Ectodermal cell (in vitro differentiated cells): ENCODE measurements around the gene ZNF608.

Experiments
- H3K27ac ChIP-seq: 2 replicates; pipeline ENCODE4 v1.7.0; 2013; ENCODE audit warnings: mild to moderate bottlenecking, low read depth, low read length; ENCODE audit not compliant: insufficient read depth, poor library complexity, severe bottlenecking
- H3K27me3 ChIP-seq: 2 replicates; pipeline ENCODE4 v1.7.0; 2013; ENCODE audit warnings: mild to moderate bottlenecking, low read length; ENCODE audit not compliant: insufficient read depth, control insufficient read depth, poor library complexity, severe bottlenecking
- H3K36me3 ChIP-seq: one replicate; pipeline ENCODE4 v1.7.0; 2013; ENCODE audit warnings: low read length; ENCODE audit not compliant: control insufficient read depth, insufficient read depth
- H3K4me1 ChIP-seq: one replicate; pipeline ENCODE4 v1.7.0; 2013; ENCODE audit warnings: low read length; ENCODE audit not compliant: control insufficient read depth, insufficient read depth
- H3K4me3 ChIP-seq: 2 replicates; pipeline ENCODE4 v1.7.0; 2013; ENCODE audit warnings: low read depth, low read length, control low read depth; ENCODE audit not compliant: insufficient read depth
- H3K9me3 ChIP-seq: 2 replicates; pipeline ENCODE4 v1.7.0; 2013; ENCODE audit warnings: mild to moderate bottlenecking, low read length, moderate library complexity; ENCODE audit not compliant: control insufficient read depth
- WGBS, 2 experiments: methylation state at CpG; one replicate each; pipeline ENCODE4 v1.1.7; 2013; ENCODE audit warnings: missing lambda C conversion rate in 2 of 2; 5-methylcytosine and 5-hydroxymethylcytosine counted together

Gene ZNF608

GRCh38 chr5:124704594-124705284 lies 41.7 kb downstream of the ZNF608 start:
- WGBS, 2 experiments, result 86 to 92% methylated on average over 5 to 6 of the region's 6 CpGs
- Histone ChIP-seq H3K36me3 (peaks cover 8% of the 10 kb centered on the region), H3K27ac (no peak overlapping the region), H3K27me3 (no peaks in the 10 kb centered on the region), H3K4me3 (no peak overlapping the region), H3K4me1 (peaks cover 80% of the 10 kb centered on the region), H3K9me3 (no peaks in the 10 kb centered on the region)

GRCh38 chr5:124703995-124704394 lies 42.4 kb downstream of the ZNF608 start:
- Histone ChIP-seq H3K9me3 (no peaks in the 10 kb centered on the region), H3K4me3 (no peak overlapping the region), H3K27ac (no peak overlapping the region), H3K27me3 (no peaks in the 10 kb centered on the region), H3K4me1 (peaks cover 79% of the 10 kb centered on the region), H3K36me3 (peaks cover 8% of the 10 kb centered on the region)
- WGBS, 2 experiments, result 91 to 93% methylated on average over 4 of the region's 4 CpGs

DNA sequence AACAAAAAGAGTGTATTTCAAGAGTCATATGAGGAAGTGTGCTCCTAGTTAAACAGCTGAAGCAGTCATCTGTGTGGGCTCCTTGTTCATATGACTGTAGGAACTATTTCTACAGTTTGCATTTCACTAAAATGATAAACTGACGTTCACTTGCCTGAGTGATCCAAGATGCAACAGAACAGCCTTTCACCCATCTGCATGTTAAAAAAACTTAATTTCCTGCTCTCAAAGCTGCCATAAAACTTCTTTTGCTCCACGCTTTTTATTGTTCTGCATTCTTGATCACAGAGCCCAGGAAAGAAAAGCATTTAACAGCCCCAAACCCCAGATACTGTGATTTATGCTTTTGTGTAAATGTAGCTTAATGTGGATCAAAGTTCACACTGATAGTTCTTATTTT lies 43.9 kb downstream of the ZNF608 start:
- Histone ChIP-seq H3K27ac (no peak overlapping the region), H3K27me3 (no peaks in the 10 kb centered on the region), H3K36me3 (peaks cover 8% of the 10 kb centered on the region), H3K4me1 (peaks cover 80% of the 10 kb centered on the region), H3K9me3 (no peaks in the 10 kb centered on the region), H3K4me3 (no peak overlapping the region)
- WGBS, 2 experiments, result 77% methylated on average over 2 of the region's 2 CpGs

DNA sequence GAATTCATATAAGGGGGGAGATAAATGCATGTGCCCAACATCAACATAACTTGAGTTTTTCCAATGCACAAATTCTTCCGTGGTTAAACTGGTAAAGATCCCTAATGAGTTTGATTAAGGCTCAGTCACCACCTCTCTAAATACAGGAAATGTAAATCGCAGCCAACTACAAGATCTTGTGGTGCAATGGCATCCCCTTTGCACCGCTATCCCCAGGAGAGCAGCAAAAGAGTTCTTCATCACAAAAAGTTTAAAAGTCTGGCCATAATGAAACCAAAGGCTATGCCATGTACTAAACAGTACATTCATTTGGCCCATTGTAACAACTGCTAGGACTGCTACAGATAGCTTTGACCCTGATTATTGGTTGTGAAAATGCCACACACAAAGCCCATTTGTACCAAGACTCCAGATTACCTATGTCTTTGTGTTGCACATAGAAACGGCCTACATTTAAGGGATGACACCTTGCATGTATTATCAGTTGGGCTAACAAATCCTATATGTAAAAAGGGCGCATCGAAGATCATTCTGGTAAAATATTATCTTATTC lies 44.5 kb downstream of the ZNF608 start:
- H3K27me3 ChIP-seq, result no peaks in the 10 kb centered on the region
- H3K36me3 ChIP-seq, result peaks cover 8% of the 10 kb centered on the region
- no peak overlapping the region for H3K27ac ChIP-seq
- 74 to 76% methylated on average over 6 of the region's 6 CpGs for WGBS, 2 experiments
- H3K4me3 ChIP-seq, result no peak overlapping the region
- H3K9me3 ChIP-seq, result no peaks in the 10 kb centered on the region
- H3K4me1 ChIP-seq, result peaks cover 80% of the 10 kb centered on the region

DNA sequence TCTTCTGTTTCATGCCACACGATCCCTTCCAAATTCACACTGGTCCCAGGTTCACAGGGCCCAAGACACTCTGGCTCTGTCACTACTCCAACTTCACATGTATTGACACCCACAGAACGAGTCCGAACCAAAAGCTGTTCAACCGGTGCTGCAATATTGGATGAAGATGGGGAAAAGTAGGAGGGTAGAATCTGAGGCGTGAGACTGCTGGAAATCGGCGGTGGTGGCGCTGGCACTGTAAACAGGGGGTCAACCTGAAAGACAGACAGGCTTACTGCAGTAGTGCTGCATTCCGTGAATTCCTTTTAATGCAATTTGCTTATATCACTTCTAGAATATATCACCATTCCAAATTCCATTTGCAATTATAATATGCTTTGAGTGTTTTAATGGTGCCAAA lies 45.4 kb downstream of the ZNF608 start:
- no peak overlapping the region for H3K4me3 ChIP-seq
- no peaks in the 10 kb centered on the region for H3K27me3 ChIP-seq
- 72 to 76% methylated on average over 9 of the region's 9 CpGs for WGBS, 2 experiments
- H3K4me1 ChIP-seq, result peaks cover 75% of the 10 kb centered on the region
- H3K9me3 ChIP-seq, result no peaks in the 10 kb centered on the region
- H3K36me3 ChIP-seq, result peaks cover 8% of the 10 kb centered on the region
- H3K27ac ChIP-seq, result no peak overlapping the region

DNA sequence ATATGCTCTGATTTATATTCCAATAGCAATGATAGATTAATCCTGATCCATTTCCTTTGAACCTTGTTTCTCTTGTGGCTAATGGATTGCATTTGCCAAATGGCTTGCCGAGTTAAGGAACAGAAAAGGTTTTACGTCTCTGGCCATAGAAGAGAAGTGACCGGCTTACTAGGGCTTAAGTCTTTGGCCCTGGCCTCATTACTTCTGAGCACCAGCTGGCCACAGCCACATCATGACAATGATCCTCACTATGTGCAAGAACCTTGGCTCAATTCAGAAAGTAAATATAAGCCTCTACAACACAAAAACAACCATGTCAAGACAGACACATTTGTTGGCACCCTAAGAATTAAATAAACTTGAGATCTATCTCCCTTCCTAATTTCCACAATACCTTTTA lies 46.1 kb downstream of the ZNF608 start:
- H3K27ac ChIP-seq, result no peak overlapping the region
- H3K4me3 ChIP-seq, result no peak overlapping the region
- H3K36me3 ChIP-seq, result peaks cover 8% of the 10 kb centered on the region
- no peaks in the 10 kb centered on the region for H3K9me3 ChIP-seq
- no peaks in the 10 kb centered on the region for H3K27me3 ChIP-seq
- peaks cover 69% of the 10 kb centered on the region for H3K4me1 ChIP-seq
- WGBS, 2 experiments, result 90 to 93% methylated on average over 3 of the region's 3 CpGs

- peaks cover 59% of the 10 kb centered on the region for H3K4me1 ChIP-seq
- no peak overlapping the region for H3K4me3 ChIP-seq
- peak overlapping the region; percentile 71 for H3K27ac ChIP-seq
- H3K27me3 ChIP-seq, result no peaks in the 10 kb centered on the region
- H3K36me3 ChIP-seq, result peaks cover 11% of the 10 kb centered on the region
- H3K9me3 ChIP-seq, result no peaks in the 10 kb centered on the region
- WGBS, 2 experiments, result 92 to 100% methylated on average over 1 of the region's 1 CpG
Measured at GRCh38 chr5:124698770-124699169, 47.7 kb downstream of the ZNF608 start.

- H3K4me3 ChIP-seq, result no peak overlapping the region
- peaks cover 53% of the 10 kb centered on the region for H3K4me1 ChIP-seq
- H3K36me3 ChIP-seq, result peaks cover 11% of the 10 kb centered on the region
- no peaks in the 10 kb centered on the region for H3K9me3 ChIP-seq
- H3K27me3 ChIP-seq, result no peaks in the 10 kb centered on the region
- peak overlapping the region; percentile 71 for H3K27ac ChIP-seq
- WGBS, 2 experiments, result 68 to 71% methylated on average over 4 of the region's 4 CpGs
Measured at GRCh38 chr5:124697933-124698591, 48.4 kb downstream of the ZNF608 start.

- WGBS, 2 experiments, result 76 to 84% methylated on average over 1 of the region's 1 CpG
- Histone ChIP-seq H3K4me3 (no peak overlapping the region), H3K4me1 (peaks cover 52% of the 10 kb centered on the region), H3K27me3 (no peaks in the 10 kb centered on the region), H3K9me3 (no peaks in the 10 kb centered on the region), H3K27ac (peak overlapping the region; percentile 71), H3K36me3 (peaks cover 11% of the 10 kb centered on the region)
Measured at GRCh38 chr5:124697501-124697900, 48.9 kb downstream of the ZNF608 start.

- Histone ChIP-seq H3K27ac (no peak overlapping the region), H3K4me1 (peaks cover 47% of the 10 kb centered on the region), H3K36me3 (peaks cover 11% of the 10 kb centered on the region), H3K9me3 (no peaks in the 10 kb centered on the region), H3K4me3 (no peak overlapping the region), H3K27me3 (no peaks in the 10 kb centered on the region)
- WGBS, 2 experiments, result 97 to 98% methylated on average over 5 to 7 of the region's 7 CpGs
Measured at GRCh38 chr5:124696898-124697297, 49.5 kb downstream of the ZNF608 start.
